ENCODE data around the gene P2RX2.
A peak's percentile ranks its signal among the peaks of the same experiment; 100 is the strongest.

Gene P2RX2

GRCh38 chr12:132603240-132604150 lies 15.1 kb upstream of the P2RX2 start:
- DNase-seq (ENCODE audit: low spot score): no peak

- DNase-seq (ENCODE audit: low spot score): no peak
Measured at GRCh38 chr12:132604151-132604618, 14.4 kb upstream of the P2RX2 start.

GRCh38 chr12:132604668-132605441 lies 13.7 kb upstream of the P2RX2 start:
- DNase-seq (ENCODE audit: low spot score): no peak

- DNase-seq (ENCODE audit: low spot score): no peak
Measured at GRCh38 chr12:132605892-132606291, 12.7 kb upstream of the P2RX2 start.

GRCh38 chr12:132606466-132606865 lies 12.1 kb upstream of the P2RX2 start:
- DNase-seq (ENCODE audit: low spot score): no peak

GRCh38 chr12:132606927-132607326 lies 11.6 kb upstream of the P2RX2 start:
- DNase-seq (ENCODE audit: low spot score): no peak

GRCh38 chr12:132608231-132609171 lies 10.1 kb upstream of the P2RX2 start:
- DNase-seq (ENCODE audit: low spot score): peak; percentile 82

GRCh38 chr12:132610051-132610759 lies 8.4 kb upstream of the P2RX2 start, which contains the start of gene LRCOL1:
Gene LRCOL1, minus strand, starts transcription at chr12:132610582. Its CDS starts 4,331 bp downstream, at chr12:132606251.
- DNase-seq (ENCODE audit: low spot score): peak; percentile 56

GRCh38 chr12:132610866-132611602 lies 7.5 kb upstream of the P2RX2 start:
- DNase-seq (ENCODE audit: low spot score): no peak

GRCh38 chr12:132611620-132612019 lies 7.0 kb upstream of the P2RX2 start:
- no peak for DNase-seq (ENCODE audit: low spot score)

GRCh38 chr12:132614029-132614428 lies 4.5 kb upstream of the P2RX2 start:
- no peak for DNase-seq (ENCODE audit: low spot score)

GRCh38 chr12:132614861-132615578 lies 3.6 kb upstream of the P2RX2 start:
- peak; percentile 91 for DNase-seq (ENCODE audit: low spot score)

- no peak for DNase-seq (ENCODE audit: low spot score)
Measured at GRCh38 chr12:132615579-132616038, 3.0 kb upstream of the P2RX2 start.

- no peak for DNase-seq (ENCODE audit: low spot score)
Measured at GRCh38 chr12:132617135-132617701, 1.4 kb upstream of the P2RX2 start.

GRCh38 chr12:132617822-132618682 lies 524 bp upstream of the P2RX2 start:
- no peak for DNase-seq (ENCODE audit: low spot score)

- DNase-seq (ENCODE audit: low spot score): no peak
Measured at GRCh38 chr12:132619071-132619385, 452 bp downstream of the P2RX2 start.

GRCh38 chr12:132619386-132620112 lies 973 bp downstream of the P2RX2 start:
- no peak for DNase-seq (ENCODE audit: low spot score)

All from ecto neural progenitor cell (in vitro differentiated cells).